ENCODE results near the gene TBX6.

The TBX6 gene

GRCh38 chr16:30060836-30061554 lies 30.7 kb downstream of the TBX6 start:
- H3K9me3 ChIP-seq (ENCODE audit: low read length), result no peaks in the 10 kb centered on the region
- peaks cover 4% of the 10 kb centered on the region for H3K36me3 ChIP-seq (ENCODE audit: insufficient read depth, low read length)
- TF ChIP-seq CTCF (IDR thresholded peaks at IDR 0.05; ENCODE audit: low read length) (no peak), EZH2 (IDR thresholded peaks at IDR 0.05; ENCODE audit: borderline replicate concordance, low read length) (no peak)
- peaks cover 15% of the 10 kb centered on the region for H3K4me1 ChIP-seq (ENCODE audit: insufficient read depth, low read length, severe bottlenecking)
- no peaks in the 10 kb centered on the region for H3K9me2 ChIP-seq (ENCODE audit: low read depth, low read length)
- H3K4me3 ChIP-seq (ENCODE audit: low read depth, low read length, poor library complexity, severe bottlenecking), result no peak overlapping the region
- no peak overlapping the region for H2AFZ ChIP-seq (ENCODE audit: low read length)
- no peaks in the 10 kb centered on the region for H3K27me3 ChIP-seq (ENCODE audit: insufficient read depth, low read length)
- no peak overlapping the region for H3K9ac ChIP-seq (ENCODE audit: low read length)
- no peaks in the 10 kb centered on the region for H4K20me1 ChIP-seq (ENCODE audit: insufficient read depth, low read length)
- no peaks in the 10 kb centered on the region for H3F3A ChIP-seq (ENCODE audit: insufficient read depth, low read length)
- peaks cover 4% of the 10 kb centered on the region; the same call in 1 of the 2 replicates for H3K79me2 ChIP-seq (ENCODE audit: insufficient read depth, low read length)
- no peak overlapping the region for H3K4me2 ChIP-seq (ENCODE audit: low read length)
- H3K27ac ChIP-seq (ENCODE audit: low read depth, low read length, poor library complexity, severe bottlenecking), result no peak overlapping the region

GRCh38 chr16:30060346-30060745 lies 31.4 kb downstream of the TBX6 start:
- no peaks in the 10 kb centered on the region for H3K9me3 ChIP-seq (ENCODE audit: low read length)
- no peak for TF ChIP-seq CTCF (IDR thresholded peaks at IDR 0.05; ENCODE audit: low read length)
- no peak for TF ChIP-seq EZH2 (IDR thresholded peaks at IDR 0.05; ENCODE audit: borderline replicate concordance, low read length)
- H3K4me3 ChIP-seq (ENCODE audit: low read depth, low read length, poor library complexity, severe bottlenecking), result no peak overlapping the region
- H3K4me2 ChIP-seq (ENCODE audit: low read length), result no peak overlapping the region
- no peaks in the 10 kb centered on the region; the same call in 1 of the 2 replicates for H3K79me2 ChIP-seq (ENCODE audit: insufficient read depth, low read length)
- no peaks in the 10 kb centered on the region for H3F3A ChIP-seq (ENCODE audit: insufficient read depth, low read length)
- H2AFZ ChIP-seq (ENCODE audit: low read length), result no peak overlapping the region
- no peak overlapping the region for H3K9ac ChIP-seq (ENCODE audit: low read length)
- no peaks in the 10 kb centered on the region for H3K9me2 ChIP-seq (ENCODE audit: low read depth, low read length)
- H3K4me1 ChIP-seq (ENCODE audit: insufficient read depth, low read length, severe bottlenecking), result peaks cover 15% of the 10 kb centered on the region
- H3K27ac ChIP-seq (ENCODE audit: low read depth, low read length, poor library complexity, severe bottlenecking), result no peak overlapping the region
- no peaks in the 10 kb centered on the region for H3K27me3 ChIP-seq (ENCODE audit: insufficient read depth, low read length)
- H3K36me3 ChIP-seq (ENCODE audit: insufficient read depth, low read length), result no peaks in the 10 kb centered on the region
- H4K20me1 ChIP-seq (ENCODE audit: insufficient read depth, low read length), result no peaks in the 10 kb centered on the region

- no peaks in the 10 kb centered on the region for H3K9me2 ChIP-seq (ENCODE audit: low read depth, low read length)
- H3K9me3 ChIP-seq (ENCODE audit: low read length), result no peaks in the 10 kb centered on the region
- H3K9ac ChIP-seq (ENCODE audit: low read length), result no peak overlapping the region; the same call in 1 of the 2 replicates
- no peak overlapping the region for H3K4me3 ChIP-seq (ENCODE audit: low read depth, low read length, poor library complexity, severe bottlenecking)
- H3K4me2 ChIP-seq (ENCODE audit: low read length), result peak overlapping the region; percentile 14; the same call in 1 of the 2 replicates
- no peaks in the 10 kb centered on the region for H3K79me2 ChIP-seq (ENCODE audit: insufficient read depth, low read length)
- no peak overlapping the region for H2AFZ ChIP-seq (ENCODE audit: low read length)
- no peaks in the 10 kb centered on the region for H3K27me3 ChIP-seq (ENCODE audit: insufficient read depth, low read length)
- no peaks in the 10 kb centered on the region for H4K20me1 ChIP-seq (ENCODE audit: insufficient read depth, low read length)
- TF ChIP-seq EZH2 (IDR thresholded peaks at IDR 0.05; ENCODE audit: borderline replicate concordance, low read length), result no peak
- TF ChIP-seq CTCF (IDR thresholded peaks at IDR 0.05; ENCODE audit: low read length), result peak; percentile 87
- H3K36me3 ChIP-seq (ENCODE audit: insufficient read depth, low read length), result no peaks in the 10 kb centered on the region
- H3F3A ChIP-seq (ENCODE audit: insufficient read depth, low read length), result no peaks in the 10 kb centered on the region
- H3K27ac ChIP-seq (ENCODE audit: low read depth, low read length, poor library complexity, severe bottlenecking), result peak overlapping the region; percentile 1
- H3K4me1 ChIP-seq (ENCODE audit: insufficient read depth, low read length, severe bottlenecking), result peaks cover 25% of the 10 kb centered on the region
Measured at GRCh38 chr16:30054959-30055553, 36.7 kb downstream of the TBX6 start.
